Measurements from ENCODE around the gene RPL36. TPM values are rescaled to one million over a fixed set of nuclear protein-coding genes. Genes with fewer than 3 reads are reported as not detected.

RPL36 gene
- total RNA-seq: 100 to 1,000 TPM; 617 to 960 (median 857) TPM

DNA sequence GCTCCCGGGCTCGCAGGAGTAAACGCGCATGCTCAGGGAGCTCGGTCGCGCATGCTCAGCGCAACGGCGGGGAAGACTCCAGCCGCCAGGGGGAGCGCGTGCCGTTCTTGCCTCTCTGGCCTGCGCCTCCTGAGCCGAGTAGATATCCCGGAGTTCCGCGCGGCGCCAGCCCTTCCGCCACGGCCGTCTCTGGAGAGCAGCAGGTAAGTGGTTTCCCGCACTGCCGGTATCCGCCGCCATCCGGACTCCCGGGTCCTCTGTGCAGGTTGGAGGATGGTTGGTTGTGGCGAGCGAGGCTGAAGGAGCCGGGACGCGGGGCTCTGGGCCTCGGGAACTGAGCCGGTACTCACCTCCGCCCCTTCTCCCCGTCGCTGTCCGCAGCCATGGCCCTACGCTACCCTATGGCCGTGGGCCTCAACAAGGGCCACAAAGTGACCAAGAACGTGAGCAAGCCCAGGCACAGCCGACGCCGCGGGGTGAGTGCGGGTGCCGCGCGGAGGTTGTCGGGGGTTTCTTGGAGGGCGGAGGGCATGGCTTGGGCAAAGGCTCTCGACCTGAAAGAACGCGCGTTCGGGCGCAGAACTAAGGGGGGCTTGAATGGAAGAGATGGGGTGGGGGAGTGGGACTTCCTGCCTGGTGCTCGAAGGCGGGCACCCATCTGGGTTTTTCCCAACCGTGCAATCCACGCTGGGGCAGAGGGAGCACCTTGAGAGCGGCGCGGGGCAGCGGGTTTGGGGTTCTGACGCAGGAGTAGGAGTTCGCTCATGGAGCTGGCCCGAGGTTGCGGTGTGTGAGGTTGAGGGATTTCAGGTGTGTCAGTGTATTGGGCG is at the start of gene RPL36:
TSS of gene RPL36 (plus strand) at position 171 of the 830 bp plus-strand sequence. CDS start at position 384, 213 bp downstream.
- TF ChIP-seq, protein P1, sequence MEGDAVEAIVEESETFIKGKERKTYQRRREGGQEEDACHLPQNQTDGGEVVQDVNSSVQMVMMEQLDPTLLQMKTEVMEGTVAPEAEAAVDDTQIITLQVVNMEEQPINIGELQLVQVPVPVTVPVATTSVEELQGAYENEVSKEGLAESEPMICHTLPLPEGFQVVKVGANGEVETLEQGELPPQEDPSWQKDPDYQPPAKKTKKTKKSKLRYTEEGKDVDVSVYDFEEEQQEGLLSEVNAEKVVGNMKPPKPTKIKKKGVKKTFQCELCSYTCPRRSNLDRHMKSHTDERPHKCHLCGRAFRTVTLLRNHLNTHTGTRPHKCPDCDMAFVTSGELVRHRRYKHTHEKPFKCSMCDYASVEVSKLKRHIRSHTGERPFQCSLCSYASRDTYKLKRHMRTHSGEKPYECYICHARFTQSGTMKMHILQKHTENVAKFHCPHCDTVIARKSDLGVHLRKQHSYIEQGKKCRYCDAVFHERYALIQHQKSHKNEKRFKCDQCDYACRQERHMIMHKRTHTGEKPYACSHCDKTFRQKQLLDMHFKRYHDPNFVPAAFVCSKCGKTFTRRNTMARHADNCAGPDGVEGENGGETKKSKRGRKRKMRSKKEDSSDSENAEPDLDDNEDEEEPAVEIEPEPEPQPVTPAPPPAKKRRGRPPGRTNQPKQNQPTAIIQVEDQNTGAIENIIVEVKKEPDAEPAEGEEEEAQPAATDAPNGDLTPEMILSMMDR (IDR thresholded peaks at IDR 0.05; ENCODE audit: low read depth): no peak

DNA sequence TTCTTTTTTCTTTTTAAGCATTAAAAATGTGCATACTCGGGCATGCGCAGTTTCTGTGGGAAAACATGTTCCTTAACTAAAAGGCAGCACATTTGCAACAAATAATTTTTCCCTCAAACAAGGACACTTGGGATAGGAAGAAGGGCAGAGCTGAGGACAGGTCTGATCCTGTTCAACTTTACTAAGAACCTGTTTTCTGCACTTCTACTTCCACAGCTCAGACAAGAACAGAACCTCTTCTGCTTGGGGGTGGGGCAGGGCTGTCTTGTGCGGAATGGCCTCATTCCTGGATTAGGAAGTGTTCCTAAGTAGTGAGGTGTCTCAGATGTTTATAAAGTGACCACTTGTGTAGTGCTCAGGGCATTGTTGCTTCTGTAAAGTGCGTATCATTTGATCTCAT is 48.9 kb upstream of the RPL36 start:
- TF ChIP-seq, protein P1 (IDR thresholded peaks at IDR 0.05; ENCODE audit: low read depth): no peak

DNA sequence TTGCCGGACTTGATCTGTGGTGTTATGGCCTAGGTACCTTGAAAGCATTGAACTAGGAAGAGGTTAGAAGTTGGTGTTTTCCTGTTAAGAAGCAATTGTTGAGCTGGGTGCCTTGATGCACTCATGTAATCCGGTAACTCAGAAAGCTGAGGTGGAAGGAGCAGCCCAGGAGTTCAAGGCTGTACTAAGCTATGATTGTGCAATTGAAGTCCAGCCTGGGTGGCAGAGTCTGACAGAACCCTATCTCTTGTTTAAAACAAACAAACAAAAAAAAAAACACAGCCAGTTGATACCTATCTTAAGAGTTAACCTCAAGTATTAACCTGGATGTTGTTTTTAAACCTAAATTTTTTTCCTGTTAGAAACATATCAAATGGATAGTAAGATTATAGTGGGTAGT is 47.9 kb upstream of the RPL36 start:
- TF ChIP-seq, protein P1 (IDR thresholded peaks at IDR 0.05; ENCODE audit: low read depth): no peak

DNA sequence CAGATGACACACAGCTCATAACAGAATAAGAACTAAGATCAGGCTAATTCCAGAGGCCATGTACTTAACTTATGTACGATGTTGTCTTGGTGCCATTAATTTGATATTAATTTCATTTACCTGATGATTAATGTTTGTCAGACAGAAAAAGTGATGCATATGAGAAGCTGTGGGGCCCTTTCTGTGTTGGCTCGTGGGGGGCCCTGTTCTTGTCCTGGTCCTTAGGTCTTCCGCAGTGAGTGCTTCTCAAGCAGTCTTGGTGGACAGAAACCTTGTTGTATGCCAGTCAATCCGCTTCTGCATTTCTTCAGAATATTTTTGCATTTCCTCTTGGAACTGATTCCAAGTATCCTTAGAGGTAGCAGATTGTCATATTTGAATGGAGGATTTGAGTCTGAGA is 47.0 kb upstream of the RPL36 start:
- TF ChIP-seq, protein P1 (IDR thresholded peaks at IDR 0.05; ENCODE audit: low read depth): no peak

DNA sequence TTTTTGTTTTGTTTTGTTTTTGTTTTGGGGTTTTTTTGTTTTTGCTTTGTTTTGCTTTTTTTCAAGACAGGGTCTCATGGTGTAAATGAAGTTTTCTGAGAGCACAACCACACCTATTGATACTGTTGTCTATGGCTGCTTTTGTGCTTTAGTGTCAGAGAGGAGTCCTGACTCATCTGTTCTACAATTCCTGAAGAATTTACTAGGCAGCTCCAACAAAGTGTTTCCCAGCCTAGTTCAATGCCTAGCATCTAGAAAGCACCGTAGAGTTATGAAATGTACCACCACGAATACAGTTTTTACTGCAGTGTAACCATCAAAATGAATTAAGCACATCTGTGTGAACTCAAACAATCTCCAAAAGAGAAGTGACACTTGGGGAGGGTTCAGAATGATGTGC is 46.1 kb upstream of the RPL36 start:
- TF ChIP-seq, protein P1 (IDR thresholded peaks at IDR 0.05; ENCODE audit: low read depth): no peak

DNA sequence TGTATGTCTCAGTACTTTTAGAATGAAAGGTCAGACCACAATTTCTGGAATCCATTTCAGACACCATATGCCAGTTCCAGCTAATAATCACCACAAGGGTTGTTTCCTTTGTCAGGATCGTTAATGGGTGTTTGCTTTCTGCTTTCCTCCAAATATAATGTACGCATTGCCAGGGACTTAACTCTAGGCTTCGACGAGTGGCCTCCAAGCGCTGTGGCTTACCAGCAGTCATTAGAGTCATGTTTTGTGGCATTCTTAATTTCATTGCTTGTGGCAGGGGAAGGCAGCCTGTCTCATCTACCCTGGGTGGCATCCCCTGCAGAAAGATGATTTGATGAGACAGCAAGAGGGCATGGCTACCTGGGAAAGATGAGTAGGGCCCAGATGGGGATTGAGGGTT is 44.7 kb upstream of the RPL36 start:
- TF ChIP-seq, protein P1 (IDR thresholded peaks at IDR 0.05; ENCODE audit: low read depth): no peak

DNA sequence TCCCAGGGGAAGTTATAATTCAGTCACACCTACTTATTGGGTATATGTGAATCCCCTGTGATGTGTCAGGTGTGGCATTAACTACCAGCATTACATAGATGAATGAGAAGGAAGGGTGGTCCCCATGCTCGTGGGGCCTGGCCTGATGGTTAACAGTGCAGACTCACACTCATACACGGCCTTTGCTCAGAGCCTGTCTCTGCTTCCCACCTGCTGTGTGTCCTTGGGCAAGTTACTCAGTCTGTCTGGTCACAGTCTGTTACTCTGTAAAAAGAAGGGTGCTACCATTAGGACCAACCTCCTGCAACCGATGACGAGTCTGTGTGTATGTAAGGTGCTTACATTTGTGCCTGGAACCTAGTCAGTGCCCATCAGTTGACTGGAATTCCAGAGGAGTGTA is 43.4 kb upstream of the RPL36 start:
- TF ChIP-seq, protein P1 (IDR thresholded peaks at IDR 0.05; ENCODE audit: low read depth): no peak
